GM12872 (cell line): ENCODE data around the gene GORAB.

ENCODE experiments used
- CTCF ChIP-seq: IDR thresholded peaks from 3 replicates; pipeline ENCODE4 v1.5.1; 2011; ENCODE audit warnings: low read depth, mild to moderate bottlenecking, low read length, moderate library complexity; ENCODE audit not compliant: insufficient read depth

Gene GORAB

GRCh38 chr1:170531758-170532657 lies at the start of gene GORAB:
Gene GORAB, plus strand, starts transcription at chr1:170532166. Its CDS starts 58 bp downstream, at chr1:170532224.
- TF ChIP-seq CTCF: no peak

GRCh38 chr1:170483051-170483450 lies 48.9 kb upstream of the GORAB start:
- TF ChIP-seq CTCF: no peak

- no peak for TF ChIP-seq CTCF
Observed at GRCh38 chr1:170487503-170487902, 44.5 kb upstream of the GORAB start.

GRCh38 chr1:170491291-170491690 lies 40.7 kb upstream of the GORAB start:
- TF ChIP-seq CTCF: no peak

- no peak for TF ChIP-seq CTCF
Observed at GRCh38 chr1:170494369-170494768, 37.6 kb upstream of the GORAB start.

GRCh38 chr1:170495006-170495405 lies 37.0 kb upstream of the GORAB start:
- no peak for TF ChIP-seq CTCF

GRCh38 chr1:170498876-170499275 lies 33.1 kb upstream of the GORAB start:
- TF ChIP-seq CTCF: no peak
